ENCODE results near the gene SMURF2. TPM values are rescaled to one million over a fixed set of nuclear protein-coding genes. Genes with fewer than 3 reads are reported as not detected.

The SMURF2 gene
- total and polyA plus RNA-seq, 9 of the 15 experiments (the other 6 are each of a cell fraction or from before 2014, with no cell fraction given), result 3.8 to 22.0 (median 14.8) TPM

- TF ChIP-seq GTF2F1 (IDR thresholded peaks at IDR 0.05; ENCODE audit: low read depth, low read length) (no peak), ARID2 (IDR thresholded peaks at IDR 0.05) (no peak), SETDB1 (IDR thresholded peaks at IDR 0.05; ENCODE audit: low read length) (no peak), YY1 (IDR thresholded peaks at IDR 0.05; ENCODE audit: borderline replicate concordance in 1 of 3, control insufficient read depth in 1 of 3, extremely low read depth in 1 of 3, insufficient read depth in 3 of 3, insufficient read length in 1 of 3, insufficient replicate concordance in 2 of 3, low read depth in 1 of 3, low read length in 2 of 3) (peak in 2 of 3 experiments; percentile 60 to 77), FOXP1 (CRISPR knock-in tag; IDR thresholded peaks at IDR 0.05) (peak; percentile 70; the same call in 1 of the 2 replicates), ETS1 (conservative IDR thresholded peaks at IDR 0.05; ENCODE audit: control insufficient read depth, low read depth, low read length) (peak; percentile 60), UBTF (IDR thresholded peaks at IDR 0.05; ENCODE audit: borderline replicate concordance in 1 of 2, low read depth in 2 of 2, low read length in 2 of 2) (peak in 1 of 2 experiments; percentile 81; a peak in 2 of 4 replicates), RFX1 (IDR thresholded peaks at IDR 0.05) (no peak), ZNF124 (CRISPR knock-in tag; IDR thresholded peaks at IDR 0.05) (no peak), SIN3A (IDR thresholded peaks at IDR 0.05; ENCODE audit: borderline replicate concordance in 2 of 2, control insufficient read depth in 1 of 2, low read depth in 2 of 2, low read length in 2 of 2) (0 out of 4 replicates have a peak, but pooled peaks of 1 of the 2 experiments have one; percentile 24), EGR1 (conservative IDR thresholded peaks at IDR 0.05) (peak; percentile 63), ZNF431 (CRISPR knock-in tag; IDR thresholded peaks at IDR 0.05) (no peak), ZNF511 (CRISPR knock-in tag; IDR thresholded peaks at IDR 0.05) (no peak), MBD2 (IDR thresholded peaks at IDR 0.05; ENCODE audit: borderline replicate concordance, low read depth) (no peak), ZNF395 (CRISPR knock-in tag; IDR thresholded peaks at IDR 0.05) (no peak)
- TF ChIP-seq, protein P1, sequence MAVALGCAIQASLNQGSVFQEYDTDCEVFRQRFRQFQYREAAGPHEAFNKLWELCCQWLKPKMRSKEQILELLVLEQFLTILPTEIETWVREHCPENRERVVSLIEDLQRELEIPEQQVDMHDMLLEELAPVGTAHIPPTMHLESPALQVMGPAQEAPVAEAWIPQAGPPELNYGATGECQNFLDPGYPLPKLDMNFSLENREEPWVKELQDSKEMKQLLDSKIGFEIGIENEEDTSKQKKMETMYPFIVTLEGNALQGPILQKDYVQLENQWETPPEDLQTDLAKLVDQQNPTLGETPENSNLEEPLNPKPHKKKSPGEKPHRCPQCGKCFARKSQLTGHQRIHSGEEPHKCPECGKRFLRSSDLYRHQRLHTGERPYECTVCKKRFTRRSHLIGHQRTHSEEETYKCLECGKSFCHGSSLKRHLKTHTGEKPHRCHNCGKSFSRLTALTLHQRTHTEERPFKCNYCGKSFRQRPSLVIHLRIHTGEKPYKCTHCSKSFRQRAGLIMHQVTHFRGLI (CRISPR knock-in tag; IDR thresholded peaks at IDR 0.05), result no peak
These were observed at the start of gene SMURF2 (continued) for GRCh38 chr17:64661976-64662773.

Data from K562 (cell line).